ENCODE measurements around the gene LITAFD.
A peak's percentile ranks its signal among the peaks of the same experiment; 100 is the strongest.

DNA sequence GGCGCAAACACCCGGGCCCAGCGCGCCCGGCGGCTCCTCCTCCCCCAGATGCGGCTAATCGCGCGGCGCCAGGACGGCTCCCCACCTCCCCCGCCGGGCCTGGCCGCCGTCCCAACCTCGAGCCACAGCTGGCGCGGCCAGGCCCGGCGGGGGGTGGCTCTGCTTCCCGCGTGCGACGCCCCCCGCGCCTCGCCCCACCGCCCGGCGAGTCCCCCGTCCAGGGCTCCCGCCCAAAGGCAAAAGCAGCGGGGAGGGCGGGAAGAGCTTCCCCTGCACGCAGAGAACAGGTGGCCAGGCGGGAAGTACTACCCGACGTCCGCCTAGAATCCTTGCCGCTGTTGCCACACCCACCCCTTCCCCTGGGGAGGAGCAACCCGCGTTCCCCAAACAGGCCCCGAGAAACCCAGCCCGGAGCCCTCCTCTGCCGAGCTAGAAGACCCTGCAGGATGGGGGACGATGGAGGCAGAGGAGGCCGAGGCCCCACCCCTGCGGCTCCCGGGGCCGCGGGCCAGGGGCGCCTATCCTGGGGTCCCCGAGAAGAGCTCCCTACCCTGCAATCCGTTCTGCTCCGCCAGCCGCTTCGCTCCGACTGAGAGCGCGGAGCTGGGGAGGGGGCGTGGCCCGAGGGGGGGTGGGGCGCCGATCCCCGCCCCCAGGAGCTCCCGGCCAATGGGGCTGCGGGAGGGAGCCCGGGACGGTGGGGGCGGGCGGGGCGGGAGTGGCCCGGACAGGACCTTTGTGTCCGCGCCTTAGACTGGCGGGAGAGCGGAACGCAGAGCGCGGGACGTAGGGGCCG, 13.5 kb upstream of the LITAFD start, which contains the start of gene CARHSP1:
- TF ChIP-seq CTCF (IDR thresholded peaks at IDR 0.05; ENCODE audit: poor library complexity, severe bottlenecking) = no peak
- TF ChIP-seq, protein P1, sequence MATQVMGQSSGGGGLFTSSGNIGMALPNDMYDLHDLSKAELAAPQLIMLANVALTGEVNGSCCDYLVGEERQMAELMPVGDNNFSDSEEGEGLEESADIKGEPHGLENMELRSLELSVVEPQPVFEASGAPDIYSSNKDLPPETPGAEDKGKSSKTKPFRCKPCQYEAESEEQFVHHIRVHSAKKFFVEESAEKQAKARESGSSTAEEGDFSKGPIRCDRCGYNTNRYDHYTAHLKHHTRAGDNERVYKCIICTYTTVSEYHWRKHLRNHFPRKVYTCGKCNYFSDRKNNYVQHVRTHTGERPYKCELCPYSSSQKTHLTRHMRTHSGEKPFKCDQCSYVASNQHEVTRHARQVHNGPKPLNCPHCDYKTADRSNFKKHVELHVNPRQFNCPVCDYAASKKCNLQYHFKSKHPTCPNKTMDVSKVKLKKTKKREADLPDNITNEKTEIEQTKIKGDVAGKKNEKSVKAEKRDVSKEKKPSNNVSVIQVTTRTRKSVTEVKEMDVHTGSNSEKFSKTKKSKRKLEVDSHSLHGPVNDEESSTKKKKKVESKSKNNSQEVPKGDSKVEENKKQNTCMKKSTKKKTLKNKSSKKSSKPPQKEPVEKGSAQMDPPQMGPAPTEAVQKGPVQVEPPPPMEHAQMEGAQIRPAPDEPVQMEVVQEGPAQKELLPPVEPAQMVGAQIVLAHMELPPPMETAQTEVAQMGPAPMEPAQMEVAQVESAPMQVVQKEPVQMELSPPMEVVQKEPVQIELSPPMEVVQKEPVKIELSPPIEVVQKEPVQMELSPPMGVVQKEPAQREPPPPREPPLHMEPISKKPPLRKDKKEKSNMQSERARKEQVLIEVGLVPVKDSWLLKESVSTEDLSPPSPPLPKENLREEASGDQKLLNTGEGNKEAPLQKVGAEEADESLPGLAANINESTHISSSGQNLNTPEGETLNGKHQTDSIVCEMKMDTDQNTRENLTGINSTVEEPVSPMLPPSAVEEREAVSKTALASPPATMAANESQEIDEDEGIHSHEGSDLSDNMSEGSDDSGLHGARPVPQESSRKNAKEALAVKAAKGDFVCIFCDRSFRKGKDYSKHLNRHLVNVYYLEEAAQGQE (IDR thresholded peaks at IDR 0.05; ENCODE audit: borderline replicate concordance) = peak; percentile 98
- no peak for TF ChIP-seq EP300 (conservative IDR thresholded peaks at IDR 0.05; ENCODE audit: poor library complexity, severe bottlenecking)
